HepG2 (cell line): ENCODE measurements around the gene GFOD1. TPM values are rescaled to one million over a fixed set of nuclear protein-coding genes. Genes with fewer than 3 reads are reported as not detected.

Experiments
- ATF1 ChIP-seq: IDR thresholded peaks from 2 replicates; pipeline ENCODE4 v1.6.1; 2016; ENCODE audit warnings: mild to moderate bottlenecking, control low read depth
- HINFP ChIP-seq: sonication (generic); formaldehyde crosslinking; IDR thresholded peaks from 2 replicates; pipeline ENCODE4 v1.4.0; 2020; ENCODE audit warnings: low read depth, mild to moderate bottlenecking, missing genetic modification reagents
- KDM6A ChIP-seq: IDR thresholded peaks from 2 replicates; pipeline ENCODE4 v1.6.1; 2016; ENCODE audit warnings: low read depth
- MIXL1 ChIP-seq: IDR thresholded peaks from 2 replicates; pipeline ENCODE4 v1.6.1; 2016
- MYNN ChIP-seq: sonication (generic); formaldehyde crosslinking; IDR thresholded peaks from 2 replicates; pipeline ENCODE4 v1.4.0; 2020; ENCODE audit warnings: mild to moderate bottlenecking, low read depth, missing genetic modification reagents
- NCOR1 ChIP-seq: fragments of 200-600 bp; sonication (generic); IDR thresholded peaks from 2 replicates; pipeline ENCODE4 v1.7.0; 2017; ENCODE audit warnings: antibody characterized with exemption, low read length, borderline replicate concordance
- RARG ChIP-seq: sonication (generic); formaldehyde crosslinking; IDR thresholded peaks from 2 replicates; pipeline ENCODE4 v1.4.0; 2020; ENCODE audit warnings: low read depth, mild to moderate bottlenecking, missing genetic modification reagents
- ZMAT3 ChIP-seq: sonication (generic); formaldehyde crosslinking; conservative IDR thresholded peaks from 2 replicates; pipeline ENCODE4 v1.7.0; 2021; ENCODE audit warnings: missing genetic modification reagents
- ZNF10 ChIP-seq: sonication (generic); formaldehyde crosslinking; IDR thresholded peaks from 2 replicates; pipeline ENCODE4 v1.4.0; 2020; ENCODE audit warnings: mild to moderate bottlenecking, low read depth, missing genetic modification reagents, borderline replicate concordance
- ZNF160 ChIP-seq: sonication (generic); formaldehyde crosslinking; IDR thresholded peaks from 2 replicates; pipeline ENCODE4 v1.8.0; 2022; ENCODE audit warnings: mild to moderate bottlenecking, inconsistent platforms, missing genetic modification reagents
- ZNF235 ChIP-seq: sonication (generic); formaldehyde crosslinking; IDR thresholded peaks from 2 replicates; pipeline ENCODE4 v1.8.1; 2023; ENCODE audit warnings: mild to moderate bottlenecking, missing genetic modification reagents, borderline replicate concordance
- ZNF646 ChIP-seq: sonication (generic); formaldehyde crosslinking; IDR thresholded peaks from 2 replicates; pipeline ENCODE4 v1.9.0; 2021; ENCODE audit warnings: mild to moderate bottlenecking, missing genetic modification reagents
- ZNF713 ChIP-seq: sonication (generic); formaldehyde crosslinking; IDR thresholded peaks from 2 replicates; pipeline ENCODE4 v1.4.0; 2020; ENCODE audit warnings: mild to moderate bottlenecking, missing genetic modification reagents
- ZNF773 ChIP-seq: sonication (generic); formaldehyde crosslinking; IDR thresholded peaks from 2 replicates; pipeline ENCODE4 v1.4.0; 2020; ENCODE audit warnings: missing genetic modification reagents, borderline replicate concordance
- ZNF788 ChIP-seq: sonication (generic); formaldehyde crosslinking; IDR thresholded peaks from 2 replicates; pipeline ENCODE4 v1.5.0; 2020; ENCODE audit warnings: mild to moderate bottlenecking, missing genetic modification reagents, borderline replicate concordance
- polyA plus RNA-seq, 8 experiments: library from polyadenylated mRNA; depleted of rRNA in 3 of 8; stranded (reverse) in 7 of 8; unstranded in 1 of 8; fragments of >200 nt; fragmentation: Illumina TruSeq in 4 of 8; extraction: Trizol in 4 of 8; gene quantifications; 2 replicates each; pipeline versions ENCODE4 v1.2.1 to v1.2.3, GENCODE V29; 2011 to 2016; ENCODE audit warnings: low read depth in 4 of 8, missing spikeins in 1 of 8, mixed read lengths in 1 of 8; ENCODE audit not compliant: insufficient read depth in 1 of 8
- total RNA-seq, 5 experiments: library from RNA; depleted of rRNA; stranded (reverse); fragments of >200 nt; fragmentation: Illumina TruSeq; extraction: Trizol; gene quantifications; 2 replicates each; pipeline ENCODE4 v1.2.3, GENCODE V29; 2016; ENCODE audit warnings: low read depth in 1 of 5

GFOD1 gene
- total and polyA plus RNA-seq, 2 of the 13 experiments (the other 11 are each of a cell fraction or from before 2014, with no cell fraction given), result 1.9 to 6.4 TPM

GRCh38 chr6:13328076-13328874, 159.1 kb downstream of the GFOD1 start, which contains the start of gene TBC1D7 (continued):
- TF ChIP-seq HINFP, result peak; percentile 77; the same call in 1 of the 2 replicates
- TF ChIP-seq ZNF10 (CRISPR knock-in tag), result 0 out of 2 replicates have a peak, but pooled peaks have one; percentile 78
- TF ChIP-seq RARG (CRISPR knock-in tag), result no peak
- TF ChIP-seq ZMAT3, result peak; percentile 66; the same call in 1 of the 2 replicates
- TF ChIP-seq ZNF646 (CRISPR knock-in tag), result no peak
- no peak for TF ChIP-seq ZNF713 (CRISPR knock-in tag)
- peak; percentile 55 for TF ChIP-seq ZNF788
- no peak for TF ChIP-seq ATF1 (CRISPR knock-in tag)
- TF ChIP-seq ZNF773 (CRISPR knock-in tag), result no peak
- peak; percentile 62; the same call in 1 of the 2 replicates for TF ChIP-seq ZNF235 (CRISPR knock-in tag)
- 0 out of 2 replicates have a peak, but pooled peaks have one; percentile 46 for TF ChIP-seq MYNN (CRISPR knock-in tag)
- no peak for TF ChIP-seq MIXL1 (CRISPR knock-in tag)
- TF ChIP-seq ZNF160, result 0 out of 2 replicates have a peak, but pooled peaks have one; percentile 53
- peak; percentile 23; the same call in 1 of the 2 replicates for TF ChIP-seq NCOR1
- no peak for TF ChIP-seq KDM6A
